ENCODE results near the gene DNAJC17.
A peak's percentile ranks its signal among the peaks of the same experiment; 100 is the strongest.

Gene DNAJC17, protein sequence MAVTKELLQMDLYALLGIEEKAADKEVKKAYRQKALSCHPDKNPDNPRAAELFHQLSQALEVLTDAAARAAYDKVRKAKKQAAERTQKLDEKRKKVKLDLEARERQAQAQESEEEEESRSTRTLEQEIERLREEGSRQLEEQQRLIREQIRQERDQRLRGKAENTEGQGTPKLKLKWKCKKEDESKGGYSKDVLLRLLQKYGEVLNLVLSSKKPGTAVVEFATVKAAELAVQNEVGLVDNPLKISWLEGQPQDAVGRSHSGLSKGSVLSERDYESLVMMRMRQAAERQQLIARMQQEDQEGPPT
- total RNA-seq = 14.3 reads per million, percentile 39 among the genes with 10 or more reads in this experiment

- DNase-seq = peak; percentile 93
These were observed at the start of gene DNAJC17, which contains the start of gene ZFYVE19 for GRCh38 chr15:40807028-40807887. Gene DNAJC17, minus strand, starts transcription at chr15:40807473. Its CDS starts 27 bp downstream, at chr15:40807446. Gene ZFYVE19, plus strand, starts transcription at chr15:40807089. Its CDS starts 501 bp downstream, at chr15:40807590.

DNA sequence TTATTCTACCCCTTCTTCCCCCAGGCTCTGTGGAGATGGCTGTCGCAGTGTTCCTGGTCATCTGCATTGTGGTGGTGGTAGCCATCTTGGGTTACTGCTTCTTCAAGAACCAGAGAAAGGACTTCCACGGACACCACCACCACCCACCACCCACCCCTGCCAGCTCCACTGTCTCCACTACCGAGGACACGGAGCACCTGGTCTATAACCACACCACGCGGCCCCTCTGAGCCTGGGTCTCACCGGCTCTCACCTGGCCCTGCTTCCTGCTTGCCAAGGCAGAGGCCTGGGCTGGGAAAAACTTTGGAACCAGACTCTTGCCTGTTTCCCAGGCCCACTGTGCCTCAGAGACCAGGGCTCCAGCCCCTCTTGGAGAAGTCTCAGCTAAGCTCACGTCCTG, 49.5 kb upstream of the DNAJC17 start:
- no peak for DNase-seq

DNA sequence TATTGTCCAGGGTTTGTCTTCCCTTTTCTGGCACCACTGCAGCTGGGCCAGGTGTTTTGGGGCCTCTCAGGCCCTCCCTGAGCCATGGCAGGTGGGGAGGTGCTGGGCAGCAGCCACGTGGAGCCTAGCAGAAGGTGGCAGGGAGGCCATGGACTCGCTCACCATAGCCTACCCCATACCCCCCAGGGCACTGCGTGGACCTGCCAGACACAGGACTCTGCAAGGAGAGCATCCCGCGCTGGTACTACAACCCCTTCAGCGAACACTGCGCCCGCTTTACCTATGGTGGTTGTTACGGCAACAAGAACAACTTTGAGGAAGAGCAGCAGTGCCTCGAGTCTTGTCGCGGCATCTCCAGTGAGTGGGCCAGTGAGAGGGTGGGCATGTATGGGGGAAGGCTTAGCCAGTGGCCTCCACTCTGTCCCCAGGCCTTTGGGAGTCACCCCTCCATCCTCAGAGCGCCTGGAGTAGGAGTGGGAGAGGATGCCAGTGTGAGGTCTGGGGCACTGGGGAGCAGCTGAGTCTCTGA, 48.5 kb upstream of the DNAJC17 start:
- DNase-seq = no peak

DNA sequence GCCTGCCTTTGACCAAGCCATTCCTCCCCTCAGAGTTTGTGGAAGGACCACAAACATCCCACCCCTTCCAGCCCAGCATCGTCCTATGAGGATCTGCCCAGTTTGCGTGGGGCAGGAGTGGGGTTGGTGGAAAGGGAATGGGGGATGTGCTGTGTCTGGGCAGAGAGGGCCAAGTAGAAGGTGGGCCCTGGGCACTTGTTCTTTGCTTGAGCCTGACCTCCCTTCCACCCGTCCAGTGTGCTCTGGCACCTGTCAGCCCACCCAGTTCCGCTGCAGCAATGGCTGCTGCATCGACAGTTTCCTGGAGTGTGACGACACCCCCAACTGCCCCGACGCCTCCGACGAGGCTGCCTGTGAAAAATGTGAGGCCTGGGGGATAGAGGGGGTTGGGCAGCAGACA, 46.9 kb upstream of the DNAJC17 start:
- DNase-seq = no peak

- no peak for DNase-seq
These were observed 46.1 kb upstream of the DNAJC17 start for GRCh38 chr15:40853241-40853890.

DNA sequence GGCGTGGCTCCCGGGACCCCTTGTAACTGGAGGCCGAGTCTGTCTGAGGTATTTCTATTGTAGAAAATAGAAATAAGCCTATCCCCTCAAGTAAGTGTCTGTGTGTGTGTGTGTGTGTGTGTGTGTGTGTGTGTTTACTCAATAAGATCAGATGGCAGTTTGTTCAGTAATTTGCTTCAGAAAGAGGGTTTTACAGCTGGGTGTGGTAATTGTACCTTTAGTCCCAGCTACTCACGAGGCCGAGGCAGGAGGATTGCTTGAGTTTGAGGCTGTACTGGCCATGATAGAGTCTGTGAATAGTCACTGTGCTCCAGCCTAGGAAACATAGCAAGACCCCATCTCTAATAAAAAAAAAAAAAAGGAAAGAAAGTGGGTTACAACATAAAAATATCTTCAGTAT, 45.3 kb upstream of the DNAJC17 start:
- no peak for DNase-seq

DNA sequence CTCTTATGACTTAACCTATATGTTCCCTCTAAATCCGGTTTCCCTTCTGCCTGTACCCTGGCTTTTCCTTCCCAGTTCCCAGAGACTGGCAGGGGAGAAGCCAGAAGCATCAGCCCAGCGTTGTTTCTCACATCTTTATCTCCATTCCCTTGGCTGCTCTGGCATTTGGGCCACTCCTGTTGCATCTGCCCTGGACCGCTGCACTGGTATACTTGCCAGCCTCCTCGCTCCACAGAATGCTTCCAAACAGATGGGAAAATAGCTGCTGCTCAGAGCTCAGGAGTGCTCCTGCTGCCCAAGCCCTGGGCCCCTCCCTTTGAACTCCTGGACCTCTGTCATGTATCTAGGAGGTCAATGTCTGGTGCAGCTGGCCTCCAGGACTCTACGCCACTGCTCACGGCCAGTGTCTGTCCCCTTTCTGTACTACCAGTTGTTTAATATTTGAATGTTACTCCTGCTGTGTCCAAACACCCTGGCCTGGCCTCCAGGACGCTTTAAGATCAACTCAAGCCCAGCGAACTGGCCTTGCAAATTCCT, 43.4 kb upstream of the DNAJC17 start:
- no peak for DNase-seq

DNA sequence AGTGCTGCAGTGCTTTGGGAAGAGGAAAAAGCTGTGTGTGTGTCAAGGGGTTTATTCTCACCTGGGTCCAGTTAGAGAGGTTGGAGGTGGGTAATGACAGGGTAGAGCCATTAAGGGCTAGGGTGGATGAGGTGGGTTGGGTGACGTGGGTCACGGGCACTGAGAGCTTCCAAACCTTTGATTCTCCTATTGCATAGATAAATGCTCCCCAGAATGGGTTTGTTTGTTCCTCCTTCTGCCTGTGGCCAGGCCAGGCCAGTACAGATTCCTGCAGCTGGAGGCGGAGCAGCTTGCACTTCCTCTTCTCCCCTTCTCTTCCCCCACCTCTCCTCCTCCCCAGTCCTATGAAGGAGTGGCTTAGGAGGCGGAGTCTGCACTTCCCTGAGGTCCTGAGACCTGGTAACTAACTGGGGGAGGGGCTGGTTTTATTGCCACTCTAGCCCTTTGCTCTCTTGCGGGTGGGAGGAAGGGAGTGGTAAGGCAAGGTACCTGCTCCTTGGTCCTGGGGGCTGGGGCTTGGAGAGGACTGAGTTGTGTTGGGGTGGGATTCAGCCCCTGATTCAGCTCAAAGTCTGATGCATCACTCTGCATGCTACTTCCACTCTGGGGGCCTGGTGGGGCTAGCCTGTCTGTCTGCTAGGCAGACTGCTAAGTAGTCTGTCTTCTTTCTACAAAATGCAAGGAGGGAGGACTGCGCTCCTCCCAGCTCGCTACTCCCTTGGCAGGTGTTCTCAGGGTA, 40.1 kb upstream of the DNAJC17 start:
- no peak for DNase-seq

DNA sequence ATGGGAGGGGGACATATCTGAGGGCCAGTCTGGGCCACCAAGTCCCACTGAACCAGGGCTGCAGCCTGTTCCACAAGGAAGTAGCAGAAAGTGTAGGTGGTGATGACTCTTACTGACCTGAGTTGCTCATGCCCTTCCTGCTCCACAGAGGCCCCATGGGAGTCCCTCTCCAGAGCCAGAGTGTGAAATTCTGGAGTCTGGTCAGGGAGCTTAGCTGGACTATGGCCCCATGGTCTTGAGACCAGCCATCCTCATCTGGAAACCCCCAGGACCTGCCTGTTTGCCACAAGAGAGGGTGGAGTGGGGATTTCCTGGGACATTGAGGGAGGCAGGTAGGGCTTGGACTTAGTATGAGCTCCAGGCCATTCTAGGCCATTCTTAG, 39.6 kb upstream of the DNAJC17 start:
- no peak for DNase-seq

GRCh38 chr15:40845511-40846284, 38.4 kb upstream of the DNAJC17 start:
- DNase-seq = no peak

GRCh38 chr15:40845036-40845435, 37.8 kb upstream of the DNAJC17 start:
- no peak for DNase-seq

DNA sequence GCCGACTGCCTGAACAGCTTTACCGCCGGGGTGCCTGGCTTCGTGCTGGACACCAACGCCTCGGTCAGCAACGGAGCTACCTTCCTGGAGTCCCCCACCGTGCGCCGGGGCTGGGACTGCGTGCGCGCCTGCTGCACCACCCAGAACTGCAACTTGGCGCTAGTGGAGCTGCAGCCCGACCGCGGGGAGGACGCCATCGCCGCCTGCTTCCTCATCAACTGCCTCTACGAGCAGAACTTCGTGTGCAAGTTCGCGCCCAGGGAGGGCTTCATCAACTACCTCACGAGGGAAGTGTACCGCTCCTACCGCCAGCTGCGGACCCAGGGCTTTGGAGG, 37.4 kb upstream of the DNAJC17 start:
- DNase-seq = peak; percentile 10

DNA sequence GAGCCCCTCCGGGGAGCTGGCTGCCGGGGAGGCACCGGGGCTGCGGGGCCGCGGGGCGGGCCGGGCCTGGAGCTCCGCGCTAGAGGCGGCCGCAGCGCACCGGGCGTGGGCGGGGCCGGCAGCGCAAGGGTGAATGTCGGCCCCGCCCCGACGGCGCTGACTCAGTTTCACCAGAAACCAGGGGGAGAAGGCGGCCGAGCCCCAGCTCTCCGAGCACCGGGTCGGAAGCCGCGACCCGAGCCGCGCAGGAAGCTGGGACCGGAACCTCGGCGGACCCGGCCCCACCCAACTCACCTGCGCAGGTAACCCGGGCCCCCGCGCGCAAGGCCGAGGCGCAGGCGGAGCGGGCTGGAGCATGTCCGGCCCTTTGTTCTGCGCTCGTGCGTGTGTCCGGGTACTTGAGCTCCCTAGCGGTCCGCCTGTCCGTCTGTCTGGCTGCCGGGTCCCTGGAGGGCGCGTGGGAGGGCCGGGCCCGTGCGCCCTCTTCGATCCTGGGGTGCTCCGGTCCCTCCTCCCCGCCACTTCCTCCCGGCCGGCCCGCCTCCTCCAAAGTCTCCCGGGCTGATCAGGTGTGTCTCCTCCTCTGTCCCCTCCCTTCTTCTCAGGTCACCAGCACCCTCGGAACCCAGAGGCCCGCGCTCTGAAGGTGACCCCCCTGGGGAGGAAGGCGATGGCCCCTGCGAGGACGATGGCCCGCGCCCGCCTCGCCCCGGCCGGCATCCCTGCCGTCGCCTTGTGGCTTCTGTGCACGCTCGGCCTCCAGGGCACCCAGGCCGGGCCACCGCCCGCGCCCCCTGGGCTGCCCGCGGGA, 36.8 kb upstream of the DNAJC17 start, which contains the start of gene SPINT1:
SPINT1 (plus strand) TSS at position 164 of the 811 bp plus-strand sequence; CDS start at position 671, 507 bp downstream.
- no peak for DNase-seq

DNA sequence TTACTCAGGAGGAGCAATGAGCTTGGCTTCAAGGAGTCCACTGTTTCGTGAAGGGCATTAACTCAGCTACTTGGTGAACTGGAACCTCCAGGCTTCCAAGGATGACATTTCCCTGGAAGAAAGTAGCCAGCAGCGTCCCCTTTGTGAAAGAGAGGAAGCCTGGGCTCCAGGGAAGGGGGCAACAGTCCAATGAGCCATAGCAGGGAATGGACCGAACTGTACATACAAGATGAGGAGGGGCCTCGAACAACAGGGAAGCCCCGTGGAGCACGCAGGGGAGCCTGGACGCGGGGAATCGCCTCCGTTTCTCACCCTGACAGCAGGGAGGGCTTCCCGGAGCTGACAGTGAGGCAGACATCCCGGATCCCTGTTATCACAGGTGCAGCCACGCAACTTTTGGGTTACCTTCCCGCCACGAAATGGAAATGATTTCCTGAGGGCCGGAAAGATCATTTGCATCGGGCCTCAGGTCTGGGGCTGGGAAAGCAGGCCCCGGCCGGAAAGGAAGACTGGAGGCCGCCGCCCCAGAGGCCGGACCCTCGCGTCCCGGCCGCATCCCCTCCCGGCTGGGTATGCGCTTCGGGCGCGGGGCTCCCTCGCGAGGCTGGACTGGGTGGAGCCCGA, 36.1 kb upstream of the DNAJC17 start:
- no peak for DNase-seq

DNA sequence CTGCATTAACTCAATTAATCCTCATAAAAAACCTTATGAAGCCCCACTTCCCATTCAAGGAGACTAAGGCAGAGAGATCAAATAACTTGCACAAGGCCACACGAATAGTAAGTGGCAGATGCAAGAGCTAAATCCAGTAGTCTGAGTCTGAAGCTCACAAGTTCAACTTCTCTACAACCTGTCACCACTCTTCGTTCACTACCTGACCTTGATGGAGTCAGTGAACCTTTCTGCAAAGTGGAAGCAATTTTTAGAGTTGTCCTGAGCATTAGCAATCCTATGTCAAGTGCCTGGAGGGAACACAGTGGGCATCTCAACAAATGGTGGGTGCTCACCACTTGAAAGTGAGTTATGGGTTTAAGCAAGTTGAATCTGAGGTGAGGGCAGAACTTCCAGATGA, 34.5 kb upstream of the DNAJC17 start:
- no peak for DNase-seq

DNA sequence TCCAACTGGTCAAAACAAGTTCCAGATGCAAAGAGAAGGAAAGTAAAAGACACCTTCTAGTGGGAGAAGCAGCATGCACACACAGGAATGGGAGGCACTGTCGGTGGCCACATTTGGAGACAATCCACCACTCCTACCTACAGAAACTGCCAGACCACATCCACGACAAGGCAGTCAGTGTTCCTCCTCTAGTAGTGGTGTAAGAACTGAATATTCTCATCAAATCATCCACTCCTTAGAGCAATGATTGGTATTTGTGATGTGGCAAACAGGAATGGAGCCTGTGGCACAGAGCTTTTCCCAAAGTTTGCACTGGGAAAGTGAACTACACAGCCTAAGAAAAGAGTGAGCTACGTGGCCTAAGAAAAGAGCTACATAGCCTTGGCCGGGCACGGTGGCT, 31.5 kb upstream of the DNAJC17 start:
- DNase-seq = no peak

- no peak for DNase-seq
These were observed 28.7 kb upstream of the DNAJC17 start for GRCh38 chr15:40836020-40836419.

DNA sequence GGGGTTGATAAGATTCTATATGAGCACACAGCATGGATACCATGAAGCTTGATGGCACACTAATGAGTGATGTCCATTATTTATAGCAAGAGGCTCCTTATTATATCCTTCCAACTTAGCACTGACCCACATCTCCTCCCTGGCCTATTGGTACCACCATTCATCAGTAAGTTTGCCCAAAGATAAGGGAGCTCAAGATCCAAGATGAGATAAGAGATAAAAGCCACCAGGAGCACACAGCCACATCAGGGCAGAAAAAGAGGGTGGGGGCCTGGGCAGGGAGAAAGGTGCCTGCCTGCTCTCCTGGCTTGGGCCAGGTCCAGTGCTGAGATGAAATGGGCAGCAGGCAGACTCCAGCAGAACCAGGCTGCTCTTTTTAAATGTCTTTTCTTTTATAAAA, 25.6 kb upstream of the DNAJC17 start:
- DNase-seq = no peak

DNA sequence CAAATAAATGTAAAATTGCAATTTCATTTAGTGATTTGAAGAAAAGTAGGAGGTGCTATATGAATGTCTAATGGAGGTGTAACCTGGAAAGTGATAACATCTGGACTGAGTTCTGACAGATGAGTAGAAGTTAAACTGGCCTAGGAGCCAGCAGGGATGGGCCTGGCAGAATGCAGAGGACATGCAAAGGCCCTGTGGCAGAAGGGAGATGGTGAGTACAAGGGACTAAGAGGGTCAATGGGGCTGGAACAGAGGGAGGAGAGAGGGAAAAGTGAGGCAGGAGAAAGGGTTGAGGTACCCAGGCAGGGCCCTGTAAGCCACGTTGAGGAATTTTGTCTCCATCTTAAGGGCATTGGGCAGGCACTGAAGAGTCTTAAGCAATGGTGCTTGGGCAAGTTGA, 24.6 kb upstream of the DNAJC17 start:
- no peak for DNase-seq

DNA sequence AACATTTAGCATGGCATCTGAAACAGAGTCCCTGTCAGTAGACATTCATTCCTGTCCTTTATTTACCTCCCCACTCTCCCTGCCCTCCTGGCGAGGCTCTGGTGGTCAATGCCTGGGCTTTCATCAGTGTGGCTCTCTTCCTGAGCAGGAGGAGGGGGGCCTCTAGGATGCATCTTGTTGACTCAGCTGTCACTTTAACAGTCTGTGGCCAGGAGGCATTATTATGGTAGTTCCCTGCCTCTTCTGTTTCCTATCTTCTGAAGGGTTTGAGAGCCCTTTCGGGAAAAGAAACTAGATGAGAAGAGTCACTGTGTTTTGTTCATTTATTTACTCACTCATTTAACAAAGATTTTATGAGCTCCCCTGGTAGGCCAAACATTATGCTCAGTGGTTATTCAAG, 23.6 kb upstream of the DNAJC17 start:
- no peak for DNase-seq
